Retinal pigment epithelial cell (primary cell): ENCODE data around the gene ALDH1L2.

ENCODE experiments used
- DNase-seq: peaks from one replicate; pipeline ENCODE4 v3.0.0-alpha.2; 2010; ENCODE audit warnings: low read depth
- H3K4me3 ChIP-seq: 2 replicates; pipeline ENCODE4 v1.5.1; 2011; ENCODE audit warnings: mild to moderate bottlenecking, low read length, control low read depth, moderate library complexity
- TF ChIP-seq, protein P1 (sequence below): conservative IDR thresholded peaks from 2 replicates; pipeline ENCODE4 v1.5.1; 2011; ENCODE audit warnings: low read depth, low read length, control low read depth, inconsistent platforms

The ALDH1L2 gene

DNA sequence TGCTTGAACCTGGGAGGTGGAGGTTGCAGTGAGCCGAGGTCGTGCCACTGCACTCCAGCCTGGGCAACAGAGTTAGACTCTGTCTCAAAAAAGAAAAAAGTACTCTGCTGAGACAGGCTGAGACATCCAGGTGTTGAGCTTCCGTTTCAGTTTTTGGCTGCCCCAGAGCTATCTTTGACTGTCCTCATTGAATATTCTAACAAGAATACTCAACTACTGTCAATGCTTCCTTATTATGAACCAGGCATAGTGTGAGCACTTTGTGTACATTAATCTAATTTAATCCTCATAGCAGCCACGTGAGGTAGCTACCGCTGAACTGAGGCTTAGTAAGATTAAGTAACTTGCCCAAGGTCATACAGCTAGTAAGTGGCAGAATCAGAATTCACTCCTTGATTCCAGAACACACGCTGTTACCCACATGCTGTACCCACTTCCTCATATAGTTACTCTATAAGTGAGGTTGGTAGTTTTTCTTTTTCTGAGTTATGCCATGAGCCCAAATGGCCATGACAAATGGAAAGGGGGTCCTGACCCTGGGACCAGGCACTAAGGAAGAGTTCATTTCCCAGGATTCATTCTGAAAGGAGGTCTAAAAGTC lies 11.3 kb downstream of the ALDH1L2 start:
- DNase-seq, result no peak
- H3K4me3 ChIP-seq, result no peak overlapping the region
- TF ChIP-seq, protein P1, sequence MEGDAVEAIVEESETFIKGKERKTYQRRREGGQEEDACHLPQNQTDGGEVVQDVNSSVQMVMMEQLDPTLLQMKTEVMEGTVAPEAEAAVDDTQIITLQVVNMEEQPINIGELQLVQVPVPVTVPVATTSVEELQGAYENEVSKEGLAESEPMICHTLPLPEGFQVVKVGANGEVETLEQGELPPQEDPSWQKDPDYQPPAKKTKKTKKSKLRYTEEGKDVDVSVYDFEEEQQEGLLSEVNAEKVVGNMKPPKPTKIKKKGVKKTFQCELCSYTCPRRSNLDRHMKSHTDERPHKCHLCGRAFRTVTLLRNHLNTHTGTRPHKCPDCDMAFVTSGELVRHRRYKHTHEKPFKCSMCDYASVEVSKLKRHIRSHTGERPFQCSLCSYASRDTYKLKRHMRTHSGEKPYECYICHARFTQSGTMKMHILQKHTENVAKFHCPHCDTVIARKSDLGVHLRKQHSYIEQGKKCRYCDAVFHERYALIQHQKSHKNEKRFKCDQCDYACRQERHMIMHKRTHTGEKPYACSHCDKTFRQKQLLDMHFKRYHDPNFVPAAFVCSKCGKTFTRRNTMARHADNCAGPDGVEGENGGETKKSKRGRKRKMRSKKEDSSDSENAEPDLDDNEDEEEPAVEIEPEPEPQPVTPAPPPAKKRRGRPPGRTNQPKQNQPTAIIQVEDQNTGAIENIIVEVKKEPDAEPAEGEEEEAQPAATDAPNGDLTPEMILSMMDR, result no peak

DNA sequence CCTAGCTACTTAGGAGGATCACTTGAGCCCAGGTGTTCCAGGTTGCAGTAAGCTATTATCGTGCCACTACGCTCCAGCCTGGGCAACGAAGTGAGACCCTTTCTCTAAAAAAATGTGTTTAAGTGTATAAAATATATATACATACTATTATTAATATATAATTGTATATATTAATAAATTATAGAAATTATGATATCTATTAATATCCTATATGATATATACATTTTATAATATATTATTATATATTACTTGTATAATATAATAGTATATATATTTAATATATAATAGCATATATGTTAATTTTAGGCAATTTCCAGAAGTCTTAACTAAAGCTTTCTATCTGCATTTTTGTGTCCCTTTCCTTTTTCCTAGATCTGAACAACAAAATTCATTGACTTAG lies 12.3 kb downstream of the ALDH1L2 start:
- no peak overlapping the region for H3K4me3 ChIP-seq
- TF ChIP-seq, protein P1, result no peak
- no peak for DNase-seq

DNA sequence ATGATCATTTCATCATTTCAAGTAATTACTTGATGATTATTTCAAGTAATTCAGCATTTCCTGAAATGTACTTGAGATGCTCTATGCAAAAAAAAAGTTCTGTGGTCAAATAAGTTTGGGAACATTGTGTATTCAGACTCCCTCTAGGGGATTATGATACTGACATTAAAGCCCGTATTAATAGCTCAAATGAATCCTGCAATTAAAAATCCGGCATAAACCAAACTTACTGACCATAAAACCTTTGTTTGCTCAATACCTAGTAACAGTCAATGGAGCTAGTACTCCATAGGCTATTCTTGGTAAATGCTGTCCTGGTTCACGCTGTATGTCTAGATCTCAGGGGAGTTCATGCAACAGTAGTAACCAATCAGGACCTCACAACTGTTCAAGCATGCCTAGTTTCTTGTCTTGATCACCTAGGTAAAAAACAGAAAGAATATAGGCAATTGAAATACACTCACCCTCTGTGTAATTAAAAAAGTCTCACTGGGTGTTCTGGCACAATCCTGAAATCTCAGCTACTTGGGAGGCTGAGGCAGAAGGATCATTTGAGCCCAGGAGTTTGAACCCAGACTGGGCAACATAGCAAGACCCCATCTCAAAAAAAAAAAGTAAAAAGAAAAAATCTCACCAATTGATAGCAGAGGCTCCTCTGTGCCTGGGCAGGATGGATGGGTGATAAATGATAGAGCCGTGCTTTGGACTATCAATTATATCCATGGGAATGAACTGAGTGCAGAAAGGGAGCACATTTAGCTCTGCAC lies 14.1 kb downstream of the ALDH1L2 start:
- TF ChIP-seq, protein P1, result no peak
- no peak overlapping the region for H3K4me3 ChIP-seq
- no peak for DNase-seq

DNA sequence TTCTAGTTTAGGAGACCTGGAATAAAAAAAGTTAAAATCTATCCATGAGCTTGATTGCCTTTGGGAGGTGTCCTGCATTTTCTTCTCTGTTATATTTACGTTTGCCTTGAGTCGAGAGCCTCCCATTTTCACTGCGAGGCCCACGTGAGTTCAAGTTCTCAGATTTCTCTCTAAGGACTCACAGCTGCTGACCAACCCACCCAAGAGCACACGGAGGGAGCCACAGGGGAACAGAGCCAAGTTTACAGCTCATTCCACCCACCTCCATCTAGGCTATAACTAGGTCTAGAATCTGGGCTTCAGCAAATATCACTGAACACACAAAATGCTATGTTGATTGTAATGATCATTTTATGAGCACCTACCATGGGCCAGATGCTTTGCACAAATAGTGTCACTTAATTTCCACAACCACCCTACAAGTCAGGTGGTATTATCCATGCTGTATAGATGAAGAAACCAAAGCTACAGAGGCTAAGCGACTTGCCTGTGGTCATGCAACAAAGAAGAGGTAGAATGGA lies 16.7 kb downstream of the ALDH1L2 start:
- TF ChIP-seq, protein P1, result no peak
- no peak for DNase-seq
- H3K4me3 ChIP-seq, result no peak overlapping the region

DNA sequence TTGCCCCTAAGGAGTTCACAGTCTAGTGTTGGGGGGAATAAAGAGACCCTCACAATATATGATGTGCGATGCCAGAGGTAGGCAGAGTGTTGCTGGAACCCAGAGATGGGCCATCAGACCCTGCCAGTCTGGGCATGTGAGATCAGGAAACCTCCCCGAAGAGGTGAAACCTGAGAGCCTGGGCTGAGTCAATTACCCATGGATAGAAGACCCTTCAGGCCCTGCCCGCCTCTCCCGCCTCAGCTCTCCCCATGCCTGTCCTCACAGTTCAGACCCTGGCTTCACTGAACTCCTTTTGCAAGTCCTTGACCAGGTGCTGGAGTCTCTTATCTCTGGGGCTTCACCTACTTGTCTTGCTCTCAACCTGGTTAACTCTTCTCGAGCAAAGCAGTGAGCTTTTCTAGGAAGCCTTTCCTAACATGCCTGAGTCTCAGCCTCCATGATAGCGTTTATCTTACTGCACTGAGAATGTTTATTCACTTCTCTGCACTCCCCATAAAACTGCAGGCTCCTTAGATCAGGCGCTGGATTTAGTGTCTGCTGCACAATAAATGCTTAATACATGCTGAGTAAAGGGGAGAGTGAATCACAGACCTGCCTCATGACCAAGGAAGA lies 19.6 kb downstream of the ALDH1L2 start:
- TF ChIP-seq, protein P1, result no peak
- DNase-seq, result no peak
- no peak overlapping the region for H3K4me3 ChIP-seq

DNA sequence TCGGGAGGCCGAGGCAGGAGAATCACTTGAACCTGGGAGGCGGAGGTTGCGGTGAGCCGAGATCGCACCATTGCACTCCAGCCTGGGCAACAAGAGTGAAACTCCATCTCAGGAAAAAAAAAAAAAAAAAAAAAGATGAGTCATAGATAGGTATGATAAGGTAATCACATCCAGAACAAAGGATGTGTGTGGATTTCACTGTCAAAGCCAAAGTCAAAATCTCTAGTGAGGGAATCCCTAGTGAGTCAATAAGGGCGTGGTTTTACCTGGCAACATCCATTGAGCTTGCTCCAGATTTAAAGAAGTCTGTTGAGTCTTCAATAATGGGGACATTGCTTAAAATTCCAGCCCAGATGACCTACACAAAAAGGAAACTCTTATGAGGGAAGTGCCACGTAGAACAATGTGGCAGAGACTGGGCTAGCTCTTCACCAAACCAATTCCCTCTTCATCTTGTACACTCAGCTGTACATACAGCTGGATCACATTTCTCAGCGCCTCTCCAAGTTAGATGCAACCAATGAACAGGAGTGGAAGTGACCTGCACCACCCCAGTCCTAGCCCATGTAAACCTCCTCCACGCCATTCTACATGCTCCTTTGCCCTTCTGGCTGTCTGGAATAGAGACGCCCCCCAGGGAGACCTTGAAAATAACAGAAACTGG lies 23.4 kb downstream of the ALDH1L2 start:
- TF ChIP-seq, protein P1, result no peak
- H3K4me3 ChIP-seq, result no peak overlapping the region
- DNase-seq, result no peak
